Activated T-helper 2 cell treated with anti-CD3 and anti-CD28 coated beads, Interferon-gamma antibody, Interleukin-2, Interleukin-4, amounts not matched to agents 10 μg/mL and 5 μg/mL and 100 μg/mL, durations not matched to agents 14 hours and 24 hours and 36 hours (primary cell): ENCODE measurements around the gene PSMB7. TPM values are rescaled to one million over a fixed set of nuclear protein-coding genes. Genes with fewer than 3 reads are reported as not detected.

Experiments used
- DNase-seq: peaks from one replicate; pipeline ENCODE4 v3.0.0; 2021; ENCODE audit warnings: low spot score
- H3K27ac Mint-ChIP-seq: one replicate; pipeline ENCODE4 v1.8.0; 2021; ENCODE audit warnings: mixed read lengths
- H3K27me3 Mint-ChIP-seq: one replicate; pipeline ENCODE4 v1.8.0; 2021; ENCODE audit warnings: low read depth, mixed read lengths
- H3K36me3 Mint-ChIP-seq: one replicate; pipeline ENCODE4 v1.8.0; 2021; ENCODE audit warnings: low read depth, mixed read lengths
- H3K4me1 Mint-ChIP-seq: one replicate; pipeline ENCODE4 v1.8.0; 2021; ENCODE audit warnings: low read depth, mixed read lengths
- H3K4me3 Mint-ChIP-seq: one replicate; pipeline ENCODE4 v1.8.0; 2021; ENCODE audit warnings: low read depth, mild to moderate bottlenecking, moderate library complexity, mixed read lengths
- H3K9me3 Mint-ChIP-seq: one replicate; pipeline ENCODE4 v1.8.0; 2021; ENCODE audit warnings: mixed read lengths
- intact Hi-C: fragments of 100-400 bp; cut with micrococcal nuclease; formaldehyde crosslinking; loops from one replicate; pipeline ENCODE4 v1.15.1; 2023
- total RNA-seq: library from RNA; stranded (reverse); gene quantifications from 2 replicates; pipeline ENCODE4 v1.2.3, GENCODE V29; 2022

PSMB7 gene
- total RNA-seq, 1 donor from 2014 or later: 211 TPM

DNA sequence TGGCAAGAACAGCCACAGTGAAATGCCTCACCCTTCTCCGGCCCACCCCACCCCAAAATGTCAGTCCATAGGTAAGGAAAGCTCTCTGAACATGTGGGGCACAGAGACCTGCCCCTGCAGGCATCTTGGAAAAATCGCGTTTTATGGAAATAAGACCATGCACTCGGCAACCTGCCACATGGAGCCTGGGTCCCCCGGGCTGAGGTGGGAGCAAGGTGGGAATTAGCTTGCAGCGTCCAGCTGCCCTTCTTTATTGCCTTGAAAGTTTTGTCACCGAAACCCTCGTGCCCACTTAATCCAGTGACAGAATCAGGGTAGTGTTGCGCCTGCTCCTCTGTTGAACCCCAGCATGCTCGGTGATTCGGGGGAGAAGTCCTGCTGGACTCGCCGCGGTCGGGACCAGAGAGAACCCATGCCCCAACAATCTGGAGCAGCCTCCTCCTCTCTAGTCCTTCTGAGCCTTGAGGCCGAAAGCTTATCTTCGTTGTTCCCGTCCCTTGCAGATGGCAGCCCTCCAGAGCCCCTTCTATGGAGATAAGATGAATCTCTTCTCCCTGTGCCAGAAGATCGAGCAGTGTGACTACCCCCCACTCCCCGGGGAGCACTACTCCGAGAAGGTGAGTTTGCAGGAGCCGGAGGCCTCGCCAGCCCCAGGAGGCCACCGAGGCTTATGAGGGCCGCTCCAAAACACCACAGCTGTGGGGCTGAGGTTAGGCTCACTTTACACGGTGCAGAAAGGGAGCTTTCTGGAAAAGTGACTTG, 67.9 kb downstream of the PSMB7 start:
- intact Hi-C loops: no loop called here
- no peak for DNase-seq
- no peaks in the 10 kb centered on the region for H3K9me3 Mint-ChIP-seq
- no peak overlapping the region for H3K27ac Mint-ChIP-seq
- H3K36me3 Mint-ChIP-seq: peaks cover 29% of the 10 kb centered on the region
- no peaks in the 10 kb centered on the region for H3K27me3 Mint-ChIP-seq
- H3K4me3 Mint-ChIP-seq: no peak overlapping the region
- H3K4me1 Mint-ChIP-seq: no peaks in the 10 kb centered on the region

DNA sequence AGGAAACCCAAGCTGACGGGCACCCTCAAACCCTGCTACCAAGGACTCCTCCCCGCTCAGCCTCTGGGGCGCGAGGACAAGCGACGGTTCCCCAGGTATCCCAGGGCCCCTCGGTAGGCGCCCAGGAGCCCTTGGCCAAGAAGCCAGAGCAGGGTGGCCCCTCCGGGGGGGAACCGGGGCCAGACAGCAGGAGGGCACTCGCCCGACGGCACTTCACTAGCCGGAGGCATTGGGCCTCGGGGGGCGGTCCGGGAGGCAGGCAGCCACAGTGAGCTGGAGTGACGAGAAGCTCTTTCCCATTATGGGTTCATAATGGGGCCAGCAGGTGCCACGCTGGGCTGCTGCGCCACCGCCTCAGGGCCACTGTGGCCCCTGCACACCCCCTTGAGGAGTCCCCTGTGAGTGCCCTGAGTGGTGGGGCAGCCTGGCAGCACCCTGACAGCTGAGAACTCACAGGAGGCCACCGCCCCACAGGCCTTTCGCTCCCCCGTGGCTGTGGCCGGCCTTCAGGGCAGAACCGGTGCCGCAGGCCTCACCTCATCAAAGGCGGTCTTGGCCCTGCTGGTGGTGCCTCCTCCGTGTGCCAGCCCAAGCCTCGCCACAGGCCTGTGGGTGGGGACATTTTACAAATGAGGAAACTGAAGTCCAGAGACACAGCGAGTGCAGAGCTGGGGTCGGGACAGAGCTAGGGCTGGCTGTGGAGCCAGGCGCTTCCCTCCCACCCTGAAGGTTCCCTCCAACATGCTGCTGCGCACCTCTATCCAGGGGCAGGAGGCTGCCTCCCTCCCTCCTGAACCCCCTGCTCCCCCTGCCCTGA, 68.7 kb downstream of the PSMB7 start:
- H3K4me1 Mint-ChIP-seq: no peaks in the 10 kb centered on the region
- no peak for DNase-seq
- H3K36me3 Mint-ChIP-seq: peaks cover 20% of the 10 kb centered on the region
- H3K27me3 Mint-ChIP-seq: no peaks in the 10 kb centered on the region
- H3K27ac Mint-ChIP-seq: no peak overlapping the region
- intact Hi-C loops: no loop called here
- no peak overlapping the region for H3K4me3 Mint-ChIP-seq
- no peaks in the 10 kb centered on the region for H3K9me3 Mint-ChIP-seq

DNA sequence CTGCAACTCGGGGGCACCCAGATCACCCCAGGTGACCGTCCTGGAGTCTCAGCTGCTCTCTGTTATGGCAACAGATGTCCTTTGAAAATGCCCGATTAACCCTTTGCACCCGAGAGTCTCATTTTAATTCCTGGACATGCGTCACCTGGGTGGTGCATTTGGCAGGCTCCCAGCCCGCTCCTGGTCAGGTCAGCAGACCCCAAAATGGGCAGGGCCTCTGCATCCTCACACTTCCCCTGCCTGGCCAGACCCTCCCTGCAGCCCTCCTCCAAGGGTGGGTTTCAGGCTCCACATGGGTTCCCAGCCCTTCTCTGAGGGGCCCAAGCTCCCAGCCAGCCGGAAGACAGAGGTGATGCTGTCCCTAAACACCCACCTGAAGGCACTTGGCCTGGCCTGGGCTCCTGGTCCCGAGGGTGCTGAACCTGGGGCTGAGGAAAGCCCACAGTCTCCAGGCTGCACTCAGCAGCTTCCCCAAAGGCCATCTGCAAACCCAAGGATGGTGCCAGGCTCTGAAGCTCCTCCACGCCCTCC, 69.4 kb downstream of the PSMB7 start:
- Mint-ChIP-seq H3K27ac (no peak overlapping the region), H3K4me3 (no peak overlapping the region), H3K36me3 (peaks cover 18% of the 10 kb centered on the region), H3K27me3 (no peaks in the 10 kb centered on the region), H3K4me1 (no peaks in the 10 kb centered on the region), H3K9me3 (no peaks in the 10 kb centered on the region)
- no peak for DNase-seq
- intact Hi-C loops: no loop called here

DNA sequence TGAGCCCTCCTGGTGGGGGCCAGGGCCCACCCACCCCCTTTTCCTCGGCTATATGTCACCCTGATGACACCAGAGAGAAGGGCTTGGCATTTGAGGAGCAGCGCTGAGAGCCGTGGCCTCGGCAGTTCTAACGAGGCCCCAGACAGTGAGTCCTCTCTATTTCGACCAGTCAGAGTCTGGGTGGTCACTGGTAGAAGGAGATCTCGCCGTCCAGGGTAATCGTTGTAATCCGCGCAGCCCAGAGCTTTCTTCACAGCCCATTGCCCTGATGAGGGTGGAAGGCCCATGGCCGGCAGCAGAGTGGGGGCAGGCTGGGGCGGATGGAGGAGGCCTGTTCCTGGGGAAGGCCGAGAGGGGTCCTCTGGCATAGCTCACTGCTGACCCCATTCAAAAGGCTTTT, 70.2 kb downstream of the PSMB7 start:
- Mint-ChIP-seq H3K27me3 (no peaks in the 10 kb centered on the region), H3K36me3 (peaks cover 14% of the 10 kb centered on the region), H3K9me3 (no peaks in the 10 kb centered on the region), H3K4me3 (no peak overlapping the region), H3K27ac (no peak overlapping the region), H3K4me1 (no peaks in the 10 kb centered on the region)
- intact Hi-C loops: no loop called here
- DNase-seq: no peak

DNA sequence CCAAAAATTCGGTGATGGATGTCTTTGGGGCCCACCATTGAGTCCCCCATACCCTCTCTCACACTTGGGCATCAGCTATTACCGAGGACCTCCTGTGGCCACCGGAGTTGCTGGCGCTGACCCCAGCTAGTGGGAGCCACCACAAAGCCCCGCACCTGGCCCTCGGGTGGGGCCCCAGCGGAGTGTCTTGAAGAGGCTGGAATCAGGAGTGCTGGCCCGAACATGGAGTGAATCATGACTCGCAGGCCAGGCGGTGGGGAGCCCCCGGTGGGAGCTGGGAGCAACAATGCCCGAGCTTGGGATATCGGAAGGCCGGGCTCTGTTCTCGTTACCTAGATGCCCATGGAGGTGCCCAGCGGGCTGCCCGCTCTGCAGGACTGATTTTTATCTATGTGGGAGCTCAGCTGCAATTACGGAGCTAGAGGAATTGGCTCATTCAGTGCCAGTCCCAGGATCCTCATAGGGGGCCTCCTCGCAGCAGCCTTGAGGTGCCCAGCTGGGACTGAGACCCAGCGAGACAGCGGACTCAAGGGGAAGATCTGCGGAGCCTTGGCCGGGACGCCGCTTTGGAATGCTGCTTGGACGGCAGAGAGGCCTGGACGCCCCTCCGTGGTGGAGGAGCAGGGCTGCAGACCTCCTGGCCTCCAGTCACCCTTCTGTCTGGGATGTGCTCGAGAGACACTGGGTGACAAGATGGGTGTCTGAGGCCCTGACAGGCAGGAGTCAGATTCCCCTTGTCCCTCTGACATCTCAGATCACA, 70.8 kb downstream of the PSMB7 start:
- intact Hi-C loops: no loop called here
- H3K4me1 Mint-ChIP-seq: no peaks in the 10 kb centered on the region
- no peak overlapping the region for H3K4me3 Mint-ChIP-seq
- no peak overlapping the region for H3K27ac Mint-ChIP-seq
- H3K9me3 Mint-ChIP-seq: no peaks in the 10 kb centered on the region
- DNase-seq: no peak
- H3K27me3 Mint-ChIP-seq: no peaks in the 10 kb centered on the region
- peaks cover 15% of the 10 kb centered on the region for H3K36me3 Mint-ChIP-seq

DNA sequence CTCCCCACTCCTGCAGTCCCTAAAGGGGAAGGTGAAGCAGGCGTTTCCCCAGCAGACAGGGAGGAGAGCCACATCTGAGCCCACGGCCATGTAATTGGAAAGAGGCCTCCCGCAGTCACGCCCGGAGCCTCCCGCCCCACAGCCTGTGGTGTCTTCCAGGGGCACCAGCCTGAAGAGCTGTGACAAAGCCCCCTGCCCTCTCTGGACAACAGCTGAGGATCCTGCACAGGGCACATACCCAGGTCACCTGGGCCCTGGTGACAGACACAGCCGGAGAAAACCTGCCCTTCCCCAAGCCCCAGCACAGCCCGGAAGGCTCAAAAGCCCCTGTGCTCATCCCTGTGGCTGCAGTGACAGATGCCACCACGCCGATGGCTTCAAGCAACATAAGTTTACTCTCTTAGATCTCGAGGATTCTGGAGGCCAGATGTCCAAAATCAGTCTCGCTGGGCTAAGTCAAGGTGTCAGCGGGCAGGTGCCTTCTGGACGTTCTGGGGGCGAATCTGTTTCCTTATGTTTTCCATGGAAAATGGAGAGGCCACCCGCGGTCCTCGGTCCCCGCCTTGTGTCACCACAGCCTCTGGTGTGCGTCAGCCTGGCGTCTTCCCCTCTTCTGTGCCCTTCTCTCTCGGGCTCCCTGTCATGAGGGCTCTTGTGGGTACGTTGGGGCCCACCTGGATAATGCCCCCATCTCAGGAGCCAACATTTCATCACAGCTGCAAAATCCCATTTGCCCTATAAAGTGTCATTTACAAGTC, 71.5 kb downstream of the PSMB7 start:
- no peaks in the 10 kb centered on the region for H3K9me3 Mint-ChIP-seq
- peaks cover 18% of the 10 kb centered on the region for H3K36me3 Mint-ChIP-seq
- no peak for DNase-seq
- no peaks in the 10 kb centered on the region for H3K4me1 Mint-ChIP-seq
- no peaks in the 10 kb centered on the region for H3K27me3 Mint-ChIP-seq
- intact Hi-C loops: no loop called here
- no peak overlapping the region for H3K4me3 Mint-ChIP-seq
- H3K27ac Mint-ChIP-seq: no peak overlapping the region

DNA sequence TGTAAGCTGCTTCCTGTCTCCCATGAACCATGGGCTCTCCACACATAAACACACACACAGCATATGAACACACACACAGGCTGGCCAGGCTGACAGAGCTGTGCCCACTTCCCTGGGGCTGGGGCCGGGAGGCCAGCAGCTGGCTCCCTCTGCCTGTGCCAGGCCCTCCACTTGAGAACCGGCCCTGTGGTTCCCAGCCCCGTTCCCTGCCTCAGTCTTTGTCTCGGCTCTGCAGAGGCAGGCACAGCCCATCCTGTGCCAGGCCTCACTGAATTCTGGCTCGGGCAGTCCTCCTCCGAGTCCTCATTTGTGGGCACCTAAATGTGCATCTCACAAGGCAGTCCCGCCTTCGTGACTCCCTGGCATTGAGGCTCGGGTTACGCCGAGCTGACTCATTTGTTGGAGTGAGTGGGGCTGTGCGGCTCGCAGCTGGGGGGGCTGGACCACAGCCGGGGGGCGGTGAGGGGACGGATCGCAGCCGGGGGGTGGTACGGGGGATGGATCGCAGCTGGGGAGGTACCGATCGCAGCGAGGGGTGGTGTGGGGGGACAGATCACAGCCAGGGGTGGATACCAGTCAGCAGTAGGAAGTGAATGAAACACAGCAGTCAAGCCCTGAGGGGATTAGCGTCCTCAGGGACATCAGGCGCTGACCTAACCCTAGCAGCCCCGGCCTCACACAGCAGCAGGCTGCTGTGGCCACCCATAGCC, 72.3 kb downstream of the PSMB7 start:
- Mint-ChIP-seq H3K27me3 (no peaks in the 10 kb centered on the region), H3K4me3 (no peak overlapping the region), H3K4me1 (no peaks in the 10 kb centered on the region), H3K9me3 (no peaks in the 10 kb centered on the region), H3K36me3 (peaks cover 19% of the 10 kb centered on the region), H3K27ac (no peak overlapping the region)
- no peak for DNase-seq
- intact Hi-C loops: no loop called here

DNA sequence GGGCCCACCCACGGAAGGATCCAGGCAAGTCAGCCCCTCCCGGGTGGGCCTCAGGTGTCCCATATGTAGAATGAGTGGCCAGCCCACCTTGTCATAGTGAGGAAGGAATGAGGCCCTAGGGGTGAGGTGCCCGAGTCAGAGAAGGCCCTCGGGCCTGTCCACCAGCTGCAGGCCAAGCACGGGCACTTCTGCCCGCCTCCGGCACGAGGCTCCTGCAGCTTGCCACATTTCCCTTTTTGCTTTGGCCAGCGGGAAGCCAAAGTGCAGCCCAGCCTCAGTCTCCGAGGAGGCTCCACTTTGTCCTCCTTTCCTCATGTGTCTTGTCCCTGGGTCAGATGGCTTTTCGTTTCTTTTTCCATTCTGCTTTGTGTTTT, 72.9 kb downstream of the PSMB7 start:
- no peak for DNase-seq
- H3K4me1 Mint-ChIP-seq: no peaks in the 10 kb centered on the region
- intact Hi-C loops: no loop called here
- no peak overlapping the region for H3K27ac Mint-ChIP-seq
- no peak overlapping the region for H3K4me3 Mint-ChIP-seq
- no peaks in the 10 kb centered on the region for H3K9me3 Mint-ChIP-seq
- H3K27me3 Mint-ChIP-seq: no peaks in the 10 kb centered on the region
- peaks cover 24% of the 10 kb centered on the region for H3K36me3 Mint-ChIP-seq

DNA sequence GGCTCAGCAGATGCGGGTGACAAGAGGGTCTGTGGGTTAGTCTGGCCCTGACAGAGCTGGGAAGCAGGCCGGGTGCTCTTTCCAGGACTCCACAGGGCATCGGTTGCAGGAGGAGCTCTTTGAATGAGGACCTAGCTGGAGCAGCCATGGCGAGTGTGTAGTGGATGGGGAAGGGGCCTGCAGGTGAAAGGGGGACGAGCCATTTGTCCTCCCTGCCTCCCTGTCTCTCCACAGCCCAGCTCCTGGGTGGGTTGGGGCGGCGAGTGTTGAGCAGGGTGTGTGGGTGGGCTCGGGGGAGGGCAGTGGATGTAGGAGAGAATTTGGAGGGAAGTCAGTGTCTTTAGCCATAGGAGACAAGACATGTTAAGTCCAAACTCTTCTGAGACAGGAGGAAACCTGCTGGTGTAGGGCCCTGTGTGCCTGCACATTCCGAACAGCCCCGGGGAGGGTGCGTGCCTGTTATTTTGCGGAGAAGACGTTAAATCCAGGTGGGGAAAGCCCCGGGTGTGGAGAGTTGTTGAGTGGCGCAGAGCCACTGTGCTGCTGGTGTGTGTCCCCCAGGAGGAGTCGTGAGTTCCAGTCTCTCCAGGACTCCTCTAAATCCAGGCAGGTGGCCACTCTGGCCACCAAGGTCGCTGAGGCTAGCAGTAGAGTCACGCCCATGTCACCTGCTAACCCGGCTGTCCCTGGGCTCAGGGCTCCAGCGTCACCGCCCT, 73.6 kb downstream of the PSMB7 start:
- Mint-ChIP-seq H3K9me3 (no peaks in the 10 kb centered on the region), H3K36me3 (peaks cover 30% of the 10 kb centered on the region), H3K27me3 (no peaks in the 10 kb centered on the region), H3K27ac (no peak overlapping the region), H3K4me3 (no peak overlapping the region), H3K4me1 (no peaks in the 10 kb centered on the region)
- DNase-seq: no peak
- intact Hi-C loops: no loop called here

DNA sequence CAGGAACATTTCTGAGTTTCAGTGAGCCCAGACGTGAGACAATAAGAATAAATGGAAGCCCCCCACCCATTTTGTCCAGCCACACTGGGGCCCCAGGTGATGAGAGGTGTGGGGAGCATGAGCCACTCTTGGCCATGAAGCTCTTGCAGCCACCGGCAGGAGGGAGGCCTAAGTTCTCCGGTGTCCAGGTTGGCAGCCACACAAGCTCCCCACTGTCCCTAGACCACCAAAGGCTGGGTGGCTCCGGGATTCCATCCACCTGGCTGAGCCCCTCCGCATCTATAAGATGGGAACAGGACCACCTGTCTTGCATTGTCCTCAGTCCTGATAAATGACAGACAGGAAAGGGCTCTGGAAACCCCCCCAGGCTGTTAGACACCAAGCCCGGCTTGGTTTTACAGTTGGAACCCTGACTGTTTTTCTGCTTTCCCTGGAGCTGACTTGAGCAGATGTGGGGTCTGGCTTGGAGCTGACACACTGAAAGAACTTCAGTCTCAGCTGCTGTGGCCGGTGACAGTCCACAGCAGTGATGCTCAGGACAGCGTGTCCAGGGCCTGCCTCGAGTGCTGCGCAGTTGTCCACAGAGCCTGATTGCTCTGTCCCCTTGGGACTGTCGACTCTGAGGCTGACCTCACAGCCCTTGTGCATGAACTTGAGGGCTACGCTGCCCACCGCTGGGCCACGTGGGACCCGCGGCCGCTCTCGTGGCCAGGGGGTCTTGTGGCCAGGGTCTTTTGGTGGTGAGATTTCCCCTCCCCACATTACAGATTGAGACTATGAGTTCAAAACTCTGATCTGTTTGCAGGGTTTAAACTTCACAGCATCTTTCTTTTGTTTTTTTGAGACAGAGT, 74.8 kb downstream of the PSMB7 start:
- no peaks in the 10 kb centered on the region for H3K9me3 Mint-ChIP-seq
- H3K4me1 Mint-ChIP-seq: no peaks in the 10 kb centered on the region
- no peak overlapping the region for H3K27ac Mint-ChIP-seq
- H3K27me3 Mint-ChIP-seq: no peaks in the 10 kb centered on the region
- intact Hi-C loops: no loop called here
- DNase-seq: no peak
- H3K4me3 Mint-ChIP-seq: no peak overlapping the region
- peaks cover 38% of the 10 kb centered on the region for H3K36me3 Mint-ChIP-seq

DNA sequence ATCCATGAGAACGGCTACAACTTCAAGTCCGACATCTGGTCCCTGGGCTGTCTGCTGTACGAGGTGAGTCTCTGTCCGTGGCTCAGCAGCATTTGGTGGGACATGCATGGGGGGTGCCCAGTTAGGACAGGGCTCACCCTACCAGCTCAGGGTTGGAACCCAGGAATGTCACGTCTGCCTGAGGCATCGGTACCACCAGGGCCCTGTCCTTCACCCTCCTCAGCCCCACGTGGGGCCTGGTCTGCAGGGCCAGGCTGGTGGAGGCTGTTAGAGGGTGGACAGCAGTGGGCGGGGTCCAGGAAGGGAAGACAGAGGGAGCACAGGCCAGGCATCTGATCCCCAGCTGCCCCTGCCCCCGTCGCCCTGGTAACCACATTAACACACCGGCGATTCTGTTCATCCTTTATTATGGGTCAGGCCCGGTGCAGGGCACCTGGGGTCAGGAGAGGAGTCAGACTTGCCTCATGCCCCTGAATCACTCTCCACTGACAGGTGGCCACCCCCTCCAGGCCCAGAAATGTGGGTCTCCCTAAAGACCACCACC, 75.6 kb downstream of the PSMB7 start:
- no peaks in the 10 kb centered on the region for H3K27me3 Mint-ChIP-seq
- no peaks in the 10 kb centered on the region for H3K4me1 Mint-ChIP-seq
- intact Hi-C loops: no loop called here
- no peaks in the 10 kb centered on the region for H3K9me3 Mint-ChIP-seq
- no peak overlapping the region for H3K4me3 Mint-ChIP-seq
- peaks cover 42% of the 10 kb centered on the region for H3K36me3 Mint-ChIP-seq
- no peak for DNase-seq
- no peak overlapping the region for H3K27ac Mint-ChIP-seq
